ENCODE measurements around the gene UNC5B. TPM values are rescaled to one million over a fixed set of nuclear protein-coding genes. Genes with fewer than 3 reads are reported as not detected.
A peak's percentile ranks its signal among the peaks of the same experiment; 100 is the strongest.

UNC5B gene
- total and polyA plus RNA-seq, 4 donors = 10.7 to 43.9 (median 23.5) TPM

DNA sequence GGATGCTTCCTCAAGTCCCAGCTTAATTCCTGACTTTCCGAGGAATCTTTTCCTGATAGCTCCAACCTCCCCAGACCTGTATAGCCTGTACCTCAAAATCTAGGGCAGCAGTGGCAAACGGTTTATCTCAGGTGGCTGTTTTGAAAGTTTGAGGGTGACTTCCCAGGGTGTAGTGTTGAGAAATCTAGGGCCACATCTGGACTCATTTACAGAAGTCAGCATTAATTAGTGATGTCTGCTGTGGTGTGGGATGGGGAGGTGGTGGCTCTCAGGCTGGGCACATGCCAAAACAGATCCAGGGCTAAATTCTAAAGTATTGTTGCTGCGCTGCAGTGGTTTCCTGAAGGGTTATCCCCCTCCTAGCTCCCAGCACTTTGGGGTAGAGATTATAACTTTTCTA is 38.0 kb downstream of the UNC5B start:
- Histone ChIP-seq H3K27ac (ENCODE audit: low read depth, low read length) (no peak overlapping the region), H3K36me3 (ENCODE audit: control insufficient read depth, insufficient read depth, low read length) (no peaks in the 10 kb centered on the region), H3K4me1 (ENCODE audit: control insufficient read depth, insufficient read depth, low read length) (peaks cover 62% of the 10 kb centered on the region), H3K9me3 (ENCODE audit: control insufficient read depth, insufficient read depth, low read length) (no peaks in the 10 kb centered on the region), H3K27me3 (ENCODE audit: control insufficient read depth, insufficient read depth, low read length) (no peaks in the 10 kb centered on the region), H3K4me3 (ENCODE audit: low read depth, low read length) (no peak overlapping the region)
- no peak for DNase-seq (ENCODE audit: low read depth in 4 of 6, low spot score in 6 of 6)
- WGBS (ENCODE audit: insufficient coverage) = 83% methylated on average over 1 of the region's 3 CpGs

DNA sequence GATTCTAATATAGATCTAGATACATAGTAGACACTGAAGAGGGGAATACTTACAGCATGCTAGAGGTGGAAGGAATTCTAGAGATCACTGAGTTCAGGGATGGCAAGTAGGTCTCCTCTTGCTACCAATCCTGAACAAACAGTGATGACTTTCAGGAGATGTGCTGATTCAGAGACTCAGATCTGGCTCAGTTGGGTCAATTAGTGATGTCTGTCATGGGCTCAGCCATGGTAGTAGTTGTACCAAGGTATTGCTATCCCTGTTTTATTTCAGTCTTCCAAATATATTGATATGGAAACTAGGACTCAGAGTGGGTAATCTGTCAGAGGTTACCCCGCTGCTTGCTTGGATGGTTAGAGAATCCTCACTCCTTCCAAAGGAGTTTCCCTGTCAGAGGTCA is 38.5 kb downstream of the UNC5B start:
- no peak overlapping the region for H3K27ac ChIP-seq (ENCODE audit: low read depth, low read length)
- no peaks in the 10 kb centered on the region for H3K36me3 ChIP-seq (ENCODE audit: control insufficient read depth, insufficient read depth, low read length)
- no peak for DNase-seq (ENCODE audit: low read depth in 4 of 6, low spot score in 6 of 6)
- peaks cover 62% of the 10 kb centered on the region for H3K4me1 ChIP-seq (ENCODE audit: control insufficient read depth, insufficient read depth, low read length)
- H3K27me3 ChIP-seq (ENCODE audit: control insufficient read depth, insufficient read depth, low read length) = no peaks in the 10 kb centered on the region
- H3K4me3 ChIP-seq (ENCODE audit: low read depth, low read length) = no peak overlapping the region
- no peaks in the 10 kb centered on the region for H3K9me3 ChIP-seq (ENCODE audit: control insufficient read depth, insufficient read depth, low read length)
- WGBS (ENCODE audit: insufficient coverage) = no CpG with 5 or more reads among the region's 1 CpG

DNA sequence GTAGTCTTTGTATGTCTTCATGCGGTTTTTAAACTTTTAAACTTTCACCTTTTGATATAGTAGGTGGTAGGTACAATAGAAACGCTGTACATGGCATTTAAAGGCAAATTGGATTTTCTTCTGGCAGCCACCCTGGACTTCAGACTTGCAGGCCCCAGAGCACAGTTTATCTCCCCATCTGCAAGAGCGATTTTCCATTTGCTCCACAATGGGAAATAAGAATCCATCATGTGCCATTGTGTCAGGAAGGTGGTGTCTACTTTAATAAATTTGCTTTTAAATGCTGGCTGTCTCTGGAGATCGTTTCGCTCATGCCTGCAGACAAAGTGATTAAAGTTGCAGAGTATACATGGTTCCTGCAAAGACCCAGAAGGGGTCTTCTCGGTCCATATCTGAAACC is 38.9 kb downstream of the UNC5B start:
- Histone ChIP-seq H3K27ac (ENCODE audit: low read depth, low read length) (no peak overlapping the region), H3K27me3 (ENCODE audit: control insufficient read depth, insufficient read depth, low read length) (no peaks in the 10 kb centered on the region), H3K4me3 (ENCODE audit: low read depth, low read length) (no peak overlapping the region), H3K36me3 (ENCODE audit: control insufficient read depth, insufficient read depth, low read length) (no peaks in the 10 kb centered on the region), H3K9me3 (ENCODE audit: control insufficient read depth, insufficient read depth, low read length) (no peaks in the 10 kb centered on the region), H3K4me1 (ENCODE audit: control insufficient read depth, insufficient read depth, low read length) (peaks cover 62% of the 10 kb centered on the region)
- 72% methylated on average over 3 of the region's 6 CpGs for WGBS (ENCODE audit: insufficient coverage)
- peak in 1 of 6 donors; percentile 53 for DNase-seq (ENCODE audit: low read depth in 4 of 6, low spot score in 6 of 6)

DNA sequence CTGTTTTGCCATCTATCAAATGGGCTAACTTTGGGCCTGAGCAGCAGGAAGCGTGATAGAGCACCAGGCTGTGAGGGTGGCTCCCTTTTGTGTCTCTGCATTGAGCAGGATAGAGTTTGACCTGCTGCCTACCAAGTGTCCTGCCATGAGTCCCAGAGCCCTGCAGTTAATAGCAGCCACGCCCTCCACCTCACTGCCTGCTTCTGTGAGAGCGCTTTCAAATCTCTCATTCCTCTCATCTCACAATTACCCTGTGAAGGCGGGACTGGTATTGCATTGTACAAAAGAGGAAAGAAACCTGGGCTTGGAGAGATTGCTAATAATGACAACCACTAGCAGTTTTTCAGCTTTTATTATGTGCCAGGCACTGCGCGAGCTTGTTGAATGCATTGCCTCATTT is 39.9 kb downstream of the UNC5B start:
- Histone ChIP-seq H3K27me3 (ENCODE audit: control insufficient read depth, insufficient read depth, low read length) (no peaks in the 10 kb centered on the region), H3K36me3 (ENCODE audit: control insufficient read depth, insufficient read depth, low read length) (no peaks in the 10 kb centered on the region), H3K4me1 (ENCODE audit: control insufficient read depth, insufficient read depth, low read length) (peaks cover 59% of the 10 kb centered on the region), H3K9me3 (ENCODE audit: control insufficient read depth, insufficient read depth, low read length) (no peaks in the 10 kb centered on the region), H3K4me3 (ENCODE audit: low read depth, low read length) (no peak overlapping the region), H3K27ac (ENCODE audit: low read depth, low read length) (no peak overlapping the region)
- WGBS (ENCODE audit: insufficient coverage) = no CpG with 5 or more reads among the region's 6 CpGs
- DNase-seq (ENCODE audit: low read depth in 4 of 6, low spot score in 6 of 6) = no peak

DNA sequence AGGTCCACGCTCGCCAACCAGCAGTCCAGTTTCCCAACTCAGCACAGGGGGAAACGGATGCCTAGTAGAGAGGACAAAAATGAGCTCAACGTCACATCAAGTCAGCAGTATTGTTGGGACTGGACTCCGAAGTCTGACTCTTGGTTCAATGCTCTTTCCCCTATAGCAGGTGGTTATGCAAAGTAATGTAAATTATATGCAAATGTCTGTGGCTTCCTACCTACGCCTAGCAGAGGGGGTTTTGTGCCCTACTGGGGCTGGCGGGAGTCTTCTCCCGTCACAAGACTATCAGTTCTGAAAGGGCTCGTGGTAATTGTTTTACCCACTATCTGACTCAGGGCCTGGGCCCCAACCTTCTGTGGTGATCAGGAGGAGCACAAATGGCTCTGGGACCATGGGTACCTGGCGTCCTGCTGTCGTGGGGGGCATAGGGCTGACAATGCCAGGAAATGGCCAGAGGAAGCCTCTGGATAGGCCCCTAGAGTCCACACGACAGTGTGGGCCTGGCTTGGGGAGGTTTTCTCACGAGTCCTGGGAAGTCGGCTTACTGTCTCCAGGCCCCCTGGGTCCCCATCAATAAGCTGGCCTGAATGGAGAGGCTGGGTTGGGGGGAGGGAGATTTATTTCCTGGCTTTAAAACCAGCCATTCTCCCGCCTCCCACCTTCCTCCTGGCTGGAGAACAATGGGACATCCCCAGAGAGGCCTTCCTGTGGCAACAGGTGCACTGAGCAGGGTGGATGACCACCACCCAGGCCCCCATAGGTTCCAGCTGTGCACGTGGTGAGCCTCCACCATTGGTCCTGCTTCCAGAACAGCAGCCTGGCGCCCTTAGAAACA is 41.8 kb downstream of the UNC5B start:
- 68% methylated on average over 10 of the region's 17 CpGs for WGBS (ENCODE audit: insufficient coverage)
- no peak overlapping the region for H3K27ac ChIP-seq (ENCODE audit: low read depth, low read length)

DNA sequence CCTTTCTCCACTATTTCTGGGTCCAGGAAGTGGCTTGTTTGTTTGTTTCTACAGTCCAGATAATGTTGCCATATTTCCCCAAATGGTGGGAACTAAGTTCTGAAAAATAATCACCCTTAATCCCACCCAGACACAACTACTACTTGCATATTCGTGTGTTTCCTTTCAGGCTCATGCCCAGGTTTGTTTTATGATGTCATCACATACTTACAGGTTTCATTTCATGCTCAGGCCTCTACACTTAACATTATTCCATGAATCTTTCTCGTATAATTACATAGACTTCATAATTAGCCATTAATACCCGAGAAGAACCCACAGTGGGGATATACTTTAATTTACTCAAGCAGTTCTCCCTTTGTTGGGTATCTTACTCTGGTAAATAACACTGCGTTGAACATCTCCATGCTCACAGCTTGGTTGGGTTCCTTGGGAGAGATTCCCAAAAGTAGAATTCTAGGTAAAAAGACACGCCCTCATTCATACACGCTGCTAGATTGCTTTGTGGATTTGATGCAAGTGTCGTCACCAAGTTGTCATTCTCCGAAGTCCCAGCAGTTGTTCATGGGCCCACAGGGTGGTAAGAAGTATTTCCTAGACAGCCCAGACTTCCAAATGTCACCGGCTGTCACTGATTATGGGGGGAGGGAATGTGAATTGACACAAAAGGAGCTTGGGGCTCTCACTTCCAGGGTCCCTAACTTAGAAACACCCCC is 42.6 kb downstream of the UNC5B start:
- WGBS (ENCODE audit: insufficient coverage) = 87% methylated on average over 5 of the region's 9 CpGs

More for the DNA sequence above, 41.8 kb downstream of the UNC5B start:
- no peak for DNase-seq (ENCODE audit: low read depth in 4 of 6, low spot score in 6 of 6)
- H3K27me3 ChIP-seq (ENCODE audit: control insufficient read depth, insufficient read depth, low read length) = no peaks in the 10 kb centered on the region
- H3K4me3 ChIP-seq (ENCODE audit: low read depth, low read length) = no peak overlapping the region
- H3K4me1 ChIP-seq (ENCODE audit: control insufficient read depth, insufficient read depth, low read length) = peaks cover 57% of the 10 kb centered on the region
- no peaks in the 10 kb centered on the region for H3K36me3 ChIP-seq (ENCODE audit: control insufficient read depth, insufficient read depth, low read length)
- H3K9me3 ChIP-seq (ENCODE audit: control insufficient read depth, insufficient read depth, low read length) = no peaks in the 10 kb centered on the region

DNA sequence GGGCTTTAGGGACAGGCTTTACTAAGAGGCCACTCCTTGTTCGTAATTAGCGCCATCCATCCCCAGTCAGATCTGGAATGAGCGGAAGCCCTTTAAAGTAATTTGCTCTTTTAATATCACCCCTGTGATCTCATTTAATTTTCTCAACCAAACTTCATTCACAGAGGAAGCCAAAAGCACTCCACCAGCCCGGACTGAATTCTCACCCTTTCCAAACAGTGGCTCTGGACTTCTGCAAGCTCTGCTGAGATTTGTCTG is 43.1 kb downstream of the UNC5B start:
- peak in 1 of 6 donors; percentile 64 for DNase-seq (ENCODE audit: low read depth in 4 of 6, low spot score in 6 of 6)
- H3K4me1 ChIP-seq (ENCODE audit: control insufficient read depth, insufficient read depth, low read length) = peaks cover 61% of the 10 kb centered on the region
- no peak overlapping the region for H3K4me3 ChIP-seq (ENCODE audit: low read depth, low read length)
- 23% methylated on average over 4 of the region's 4 CpGs for WGBS (ENCODE audit: insufficient coverage)
- H3K27me3 ChIP-seq (ENCODE audit: control insufficient read depth, insufficient read depth, low read length) = no peaks in the 10 kb centered on the region
- peak overlapping the region; percentile 22 for H3K27ac ChIP-seq (ENCODE audit: low read depth, low read length)
- H3K9me3 ChIP-seq (ENCODE audit: control insufficient read depth, insufficient read depth, low read length) = no peaks in the 10 kb centered on the region
- no peaks in the 10 kb centered on the region for H3K36me3 ChIP-seq (ENCODE audit: control insufficient read depth, insufficient read depth, low read length)

More for the DNA sequence above, 42.6 kb downstream of the UNC5B start:
- Histone ChIP-seq H3K27ac (ENCODE audit: low read depth, low read length) (peak overlapping the region; percentile 22), H3K36me3 (ENCODE audit: control insufficient read depth, insufficient read depth, low read length) (no peaks in the 10 kb centered on the region), H3K4me1 (ENCODE audit: control insufficient read depth, insufficient read depth, low read length) (peaks cover 59% of the 10 kb centered on the region), H3K27me3 (ENCODE audit: control insufficient read depth, insufficient read depth, low read length) (no peaks in the 10 kb centered on the region), H3K4me3 (ENCODE audit: low read depth, low read length) (no peak overlapping the region), H3K9me3 (ENCODE audit: control insufficient read depth, insufficient read depth, low read length) (no peaks in the 10 kb centered on the region)
- DNase-seq (ENCODE audit: low read depth in 4 of 6, low spot score in 6 of 6) = no peak

DNA sequence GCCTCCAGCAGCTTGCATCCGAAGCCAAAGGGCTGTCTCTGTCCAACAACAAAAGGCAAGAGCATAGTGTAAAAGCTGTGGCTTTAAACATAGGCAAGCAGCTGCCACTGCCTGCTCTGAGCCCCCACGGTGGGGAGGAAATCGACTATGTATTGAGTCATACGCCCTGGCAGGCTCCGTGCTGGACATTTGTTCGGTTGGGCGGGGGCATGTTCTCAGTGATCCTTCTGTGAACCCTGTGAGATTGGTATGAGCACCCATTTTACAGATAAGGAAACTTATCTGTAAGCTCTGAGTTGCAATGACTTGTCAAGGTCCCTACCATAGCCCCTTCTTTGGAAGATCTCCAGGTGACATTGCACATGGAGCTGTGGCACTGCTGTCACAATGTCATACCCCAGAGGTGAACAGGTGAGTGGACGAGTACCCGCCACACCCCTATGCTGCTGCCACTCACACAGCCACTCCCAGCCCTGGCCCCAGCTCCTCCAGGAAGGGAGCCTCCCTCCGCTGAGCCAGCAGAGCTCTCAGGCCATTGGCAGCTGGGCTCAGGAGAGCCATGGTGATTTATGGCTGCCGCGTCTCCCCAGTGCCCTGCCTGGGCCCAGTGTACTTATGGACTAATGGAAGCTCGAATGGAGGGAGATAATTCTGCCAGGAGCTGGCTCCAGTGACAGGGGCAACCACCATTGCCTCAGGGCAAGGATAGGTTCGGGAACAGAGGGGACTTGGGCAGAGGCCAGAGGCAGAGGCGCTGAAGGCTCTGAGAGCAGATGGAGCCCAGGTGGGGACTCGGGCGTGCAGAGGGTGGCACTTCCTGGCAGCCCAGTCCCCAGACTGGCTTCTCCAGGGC is 43.7 kb downstream of the UNC5B start:
- DNase-seq (ENCODE audit: low read depth in 4 of 6, low spot score in 6 of 6) = peak in 2 of 6 donors; percentile 71 to 84
- 38% methylated on average over 17 of the region's 17 CpGs for WGBS (ENCODE audit: insufficient coverage)
- Histone ChIP-seq H3K36me3 (ENCODE audit: control insufficient read depth, insufficient read depth, low read length) (no peaks in the 10 kb centered on the region), H3K4me3 (ENCODE audit: low read depth, low read length) (no peak overlapping the region), H3K27ac (ENCODE audit: low read depth, low read length) (peak overlapping the region; percentile 53), H3K9me3 (ENCODE audit: control insufficient read depth, insufficient read depth, low read length) (no peaks in the 10 kb centered on the region), H3K4me1 (ENCODE audit: control insufficient read depth, insufficient read depth, low read length) (peaks cover 67% of the 10 kb centered on the region), H3K27me3 (ENCODE audit: control insufficient read depth, insufficient read depth, low read length) (no peaks in the 10 kb centered on the region)

DNA sequence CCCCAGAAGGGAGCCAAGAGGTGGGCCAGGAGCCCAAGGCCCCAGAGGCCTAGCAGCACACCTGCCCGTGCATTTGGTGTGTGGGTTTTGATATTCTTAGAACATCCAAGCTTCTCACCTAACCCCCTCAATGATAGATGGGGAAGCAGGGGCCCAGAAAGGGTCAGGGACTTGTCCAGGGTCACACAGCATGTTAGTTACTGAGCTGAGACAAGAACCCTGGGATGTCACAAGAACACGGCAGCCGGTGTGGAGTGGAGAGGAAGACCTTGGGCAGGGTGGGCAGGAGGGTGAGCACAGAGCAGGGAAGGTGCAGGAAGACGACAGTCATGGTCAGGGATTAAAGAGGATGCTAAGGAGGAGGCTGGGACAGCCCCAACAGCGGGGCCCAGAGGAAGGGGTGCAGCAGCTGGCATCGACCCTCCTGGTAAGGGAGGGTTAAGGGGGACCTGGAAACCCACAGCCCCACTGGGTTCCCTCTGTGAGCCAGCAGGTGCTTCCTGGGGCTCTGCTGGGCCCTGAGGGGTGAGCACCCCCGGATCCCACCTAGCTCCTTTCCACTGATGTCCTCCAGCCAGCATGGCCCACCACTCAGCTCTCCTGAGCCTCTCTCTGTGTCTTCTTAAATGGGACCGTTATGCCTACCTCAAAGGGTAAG is 44.4 kb downstream of the UNC5B start:
- H3K9me3 ChIP-seq (ENCODE audit: control insufficient read depth, insufficient read depth, low read length) = no peaks in the 10 kb centered on the region
- no peaks in the 10 kb centered on the region for H3K36me3 ChIP-seq (ENCODE audit: control insufficient read depth, insufficient read depth, low read length)
- H3K27ac ChIP-seq (ENCODE audit: low read depth, low read length) = no peak overlapping the region
- DNase-seq (ENCODE audit: low read depth in 4 of 6, low spot score in 6 of 6) = no peak
- H3K4me3 ChIP-seq (ENCODE audit: low read depth, low read length) = no peak overlapping the region
- peaks cover 74% of the 10 kb centered on the region for H3K4me1 ChIP-seq (ENCODE audit: control insufficient read depth, insufficient read depth, low read length)
- 93% methylated on average over 4 of the region's 8 CpGs for WGBS (ENCODE audit: insufficient coverage)
- no peaks in the 10 kb centered on the region for H3K27me3 ChIP-seq (ENCODE audit: control insufficient read depth, insufficient read depth, low read length)

Data from spinal cord (tissue), 10 donors.